GM21717 (cell line): Measurements from ENCODE around the gene SELPLG.

ENCODE experiments used
- ATAC-seq: cut with Tn5 transposase; IDR thresholded peaks from one replicate; pipeline ENCODE4 v1.9.1; 2021; ENCODE audit warnings: mild to moderate bottlenecking, moderate library complexity; ENCODE audit not compliant: unreplicated experiment

SELPLG gene

DNA sequence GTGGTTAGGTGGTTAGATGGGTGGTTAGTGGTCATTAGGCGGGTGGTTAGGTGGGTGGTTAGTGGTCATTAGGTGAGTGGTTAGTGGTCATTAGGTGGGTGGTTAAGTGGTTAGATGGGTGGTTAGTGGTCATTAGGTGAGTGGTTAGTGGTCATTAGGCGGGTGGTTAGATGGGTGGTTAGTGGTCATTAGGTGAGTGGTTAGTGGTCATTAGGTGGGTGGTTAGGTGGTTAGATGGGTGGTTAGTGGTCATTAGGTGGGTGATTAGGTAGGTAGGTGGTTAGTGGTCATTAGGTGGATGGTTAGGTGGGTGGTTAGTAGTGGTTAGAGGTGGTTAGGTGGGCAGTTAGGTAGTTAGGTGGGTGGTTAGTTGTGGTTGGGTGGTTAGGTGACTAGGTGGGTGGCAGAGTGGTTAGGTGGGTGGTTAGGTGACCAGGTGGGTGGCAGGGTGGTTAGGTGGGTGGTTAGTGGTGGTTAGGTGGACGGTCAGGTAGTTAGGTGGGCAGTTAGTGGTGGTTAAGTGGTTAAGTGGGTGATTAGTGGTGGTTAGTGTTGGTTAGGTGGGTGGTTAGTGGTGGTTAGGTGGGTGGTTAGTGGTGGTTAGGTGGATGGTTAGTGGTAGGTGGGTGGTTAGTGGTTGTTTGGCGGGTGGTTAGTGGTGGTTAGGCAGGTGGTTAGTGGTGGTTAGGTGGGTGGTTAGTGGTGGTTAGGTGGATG, 27.8 kb downstream of the SELPLG start:
- no peak for ATAC-seq

GRCh38 chr12:108605000-108605689, 28.5 kb downstream of the SELPLG start:
- no peak for ATAC-seq

DNA sequence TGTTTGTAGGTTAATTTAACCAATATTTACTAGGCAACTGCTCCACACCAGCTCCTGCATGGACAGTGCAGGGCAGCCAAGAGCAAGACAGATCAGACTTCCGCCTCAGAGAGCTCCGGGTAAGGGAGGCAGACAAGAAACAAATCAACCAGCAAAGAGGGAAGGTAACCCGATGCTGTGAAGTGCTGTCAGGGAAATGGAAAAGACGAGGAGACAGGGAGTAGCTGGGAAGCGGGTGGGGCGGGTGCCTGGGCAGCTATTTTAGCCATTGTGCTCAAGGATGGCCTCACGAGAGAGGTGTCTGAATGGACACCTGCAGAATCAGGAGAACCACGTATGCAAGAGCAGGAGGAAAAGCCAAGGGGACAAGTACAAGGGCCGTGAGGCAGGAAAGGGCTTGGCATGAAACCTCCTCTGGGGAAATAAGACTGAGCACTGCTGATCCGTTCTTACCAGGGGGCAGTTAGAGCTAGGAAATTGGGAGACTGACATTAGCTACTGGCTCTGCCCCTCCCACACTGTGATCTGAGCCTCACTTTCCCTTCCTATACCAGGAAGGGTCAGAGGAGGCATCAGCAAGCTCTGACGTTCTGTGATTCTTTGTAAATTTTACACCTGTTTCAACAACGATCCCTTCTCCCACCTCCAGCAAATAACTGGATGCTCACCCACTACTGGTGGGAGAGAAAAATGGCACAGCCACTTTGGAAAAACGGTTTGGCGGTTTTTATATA, 29.3 kb downstream of the SELPLG start:
- no peak for ATAC-seq

- ATAC-seq = no peak
These were observed 30.0 kb downstream of the SELPLG start for GRCh38 chr12:108603743-108604142.

GRCh38 chr12:108602976-108603704, 30.6 kb downstream of the SELPLG start:
- no peak for ATAC-seq

DNA sequence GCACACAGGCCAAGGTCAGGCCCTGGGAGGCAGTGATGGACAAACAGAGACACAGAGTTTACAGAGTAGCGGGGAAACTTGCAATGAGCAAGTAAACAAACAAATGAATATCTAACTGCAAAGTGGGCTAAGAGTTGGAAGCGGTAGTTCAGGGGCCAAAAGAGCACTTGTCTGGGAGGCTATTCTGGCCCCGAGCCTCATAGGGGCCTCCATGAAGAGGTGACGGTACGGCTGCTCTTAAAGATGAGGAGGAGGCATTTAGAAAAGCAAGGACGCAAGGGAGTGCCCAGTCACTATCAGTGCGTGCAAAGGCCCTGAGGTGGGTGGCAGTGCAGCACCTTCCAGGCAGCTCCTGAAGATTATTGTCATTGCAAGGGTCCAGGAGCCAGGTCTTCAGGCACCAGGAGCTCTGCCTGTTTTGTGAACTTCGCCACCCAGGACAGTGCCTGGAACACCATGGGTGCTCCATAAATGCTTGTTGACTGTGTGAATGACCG, 31.4 kb downstream of the SELPLG start:
- ATAC-seq = no peak

GRCh38 chr12:108600702-108601007, 33.0 kb downstream of the SELPLG start:
- no peak for ATAC-seq

DNA sequence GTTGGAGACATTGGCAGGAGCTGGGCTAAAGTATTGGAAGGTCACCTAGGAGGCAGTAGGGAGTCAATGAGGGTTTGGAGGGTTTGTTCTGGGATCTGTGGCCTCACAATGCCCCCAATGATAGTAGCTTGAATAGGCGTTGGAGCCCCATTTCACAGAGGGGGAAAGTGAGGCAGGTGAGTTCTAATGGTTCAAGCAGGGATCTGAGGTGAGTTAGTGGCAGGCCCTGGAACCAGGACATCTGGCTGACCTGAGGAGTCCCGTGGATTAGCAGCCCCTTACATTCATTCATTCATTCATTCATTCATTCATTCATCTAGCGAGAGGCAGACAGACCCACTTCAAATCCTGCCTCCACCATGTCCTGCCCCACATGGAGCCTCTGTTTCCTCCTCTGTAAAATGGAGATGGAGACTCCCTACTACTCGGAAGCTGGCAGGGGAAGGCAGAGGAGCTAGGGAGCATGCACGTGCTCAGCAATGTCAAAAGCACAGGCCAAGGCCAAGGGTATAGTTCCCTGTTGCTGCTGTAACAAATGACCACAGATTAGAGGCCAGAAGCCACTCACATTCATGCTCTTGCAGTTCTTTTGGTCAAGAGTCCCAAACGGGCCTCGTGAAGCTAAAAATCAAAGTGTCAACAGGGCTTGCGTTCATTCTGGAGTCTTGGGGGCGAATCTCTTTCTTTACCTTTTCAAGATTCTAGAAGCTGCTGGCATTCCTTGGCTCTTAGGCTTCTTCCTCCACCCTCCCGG, 33.6 kb downstream of the SELPLG start:
- no peak for ATAC-seq

GRCh38 chr12:108599541-108599940, 34.2 kb downstream of the SELPLG start:
- no peak for ATAC-seq

- ATAC-seq = no peak
These were observed 35.0 kb downstream of the SELPLG start for GRCh38 chr12:108598553-108599250.

DNA sequence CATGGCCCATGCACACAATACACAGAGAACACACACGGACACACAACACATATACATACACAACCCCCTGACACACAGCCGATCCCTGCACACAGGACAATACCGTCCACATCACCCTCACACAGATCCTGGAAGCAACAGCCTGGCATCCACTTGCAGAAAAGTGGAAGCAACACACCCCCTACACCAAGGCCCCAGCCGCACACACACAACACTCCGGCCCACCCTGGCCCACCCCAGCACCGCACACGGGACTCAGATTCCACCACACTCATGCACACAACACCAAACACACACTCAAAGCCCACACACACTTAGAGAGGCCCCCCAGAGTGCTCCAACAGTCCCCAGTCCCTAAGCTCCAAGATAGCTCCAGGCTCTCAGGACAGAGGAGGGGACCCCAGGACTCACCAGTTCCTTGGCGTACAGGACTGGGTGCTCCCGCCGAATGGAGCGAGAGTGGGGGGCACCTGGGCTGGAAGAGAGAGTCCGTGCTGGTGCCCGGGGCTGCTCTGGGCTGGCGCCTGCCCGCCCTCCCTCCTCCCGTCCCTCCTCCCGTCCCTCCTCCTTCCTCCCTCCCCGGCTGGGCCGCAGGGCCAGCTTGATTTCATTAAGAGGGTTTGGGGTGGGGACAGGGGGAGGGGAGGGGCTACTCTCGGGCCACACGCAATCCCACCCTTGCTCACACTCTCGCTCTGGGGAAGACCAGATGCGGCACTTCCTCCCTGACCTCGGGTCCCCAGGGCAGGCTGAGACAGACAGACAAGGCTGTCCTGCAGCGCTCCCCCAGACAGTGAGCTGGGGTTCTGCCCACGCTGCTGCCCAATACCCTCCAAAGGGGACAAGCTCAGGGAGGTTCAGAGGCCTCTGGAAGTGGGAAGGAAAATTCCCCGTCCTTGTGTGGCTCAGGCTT, 35.9 kb downstream of the SELPLG start, which contains the start of gene TMEM119:
TMEM119 (minus strand) TSS at position 526 of the 913 bp plus-strand sequence. CDS start 5,701 bp downstream, outside the sequence.
- no peak for ATAC-seq

- ATAC-seq = no peak
These were observed 36.7 kb downstream of the SELPLG start for GRCh38 chr12:108596854-108597558.

GRCh38 chr12:108595711-108596647, 37.7 kb downstream of the SELPLG start:
- ATAC-seq = no peak

GRCh38 chr12:108594960-108595710, 38.6 kb downstream of the SELPLG start:
- ATAC-seq = no peak

- ATAC-seq = no peak
These were observed 39.3 kb downstream of the SELPLG start for GRCh38 chr12:108594323-108594903.
